Liver (tissue), 3 donors: ENCODE data around the gene GIMAP4.

Source experiments
- CTCF ChIP-seq: fragments of 150-350 bp; IDR thresholded peaks from 2 replicates; pipeline ENCODE4 v1.5.1; 2017; ENCODE audit warnings: improper control_type of control experiment, low read depth, low read length; ENCODE audit not compliant: missing input control
- FOXA1 ChIP-seq: IDR thresholded peaks from 2 replicates; pipeline ENCODE4 v1.6.1; 2016; ENCODE audit warnings: antibody characterized with exemption
- MAX ChIP-seq: IDR thresholded peaks from 2 replicates; pipeline ENCODE4 v1.6.1; 2016; ENCODE audit warnings: antibody characterized with exemption
- RXRA ChIP-seq, 2 donors: IDR thresholded peaks; 2 replicates each; pipeline ENCODE4 v1.6.1; 2017 to 2018; ENCODE audit warnings: antibody characterized with exemption in 2 of 2, mild to moderate bottlenecking in 1 of 2
- donor health status: healthy.
- donor health status: healthy.

GRCh38 chr7:150620617-150621371 lies 53.6 kb downstream of the GIMAP4 start:
- TF ChIP-seq CTCF, result no peak
- TF ChIP-seq RXRA (IDR thresholded peaks at IDR 0.05), result no peak
- TF ChIP-seq MAX, result no peak
- TF ChIP-seq FOXA1, result no peak
